Stimulated activated CD8-positive, alpha-beta memory T cell treated with anti-CD3 and anti-CD28 coated beads, Interleukin-2, amount 100 ng/mL, for 48 hours (primary cell): ENCODE data around the gene BICRA.
"Not testable (repeated sequence)": the region's sequence is repeated elsewhere in the genome, so short reads cannot be mapped to it uniquely, and the experiment has no call there.

ENCODE experiments used
- DNase-seq, 2 donors: peaks; one replicate each; pipeline ENCODE4 v3.0.0-alpha.2; 2020; ENCODE audit warnings: low read depth in 2 of 2

BICRA gene

GRCh38 chr19:47716270-47716937, 107.5 kb downstream of the BICRA start:
- no peak for DNase-seq

DNA sequence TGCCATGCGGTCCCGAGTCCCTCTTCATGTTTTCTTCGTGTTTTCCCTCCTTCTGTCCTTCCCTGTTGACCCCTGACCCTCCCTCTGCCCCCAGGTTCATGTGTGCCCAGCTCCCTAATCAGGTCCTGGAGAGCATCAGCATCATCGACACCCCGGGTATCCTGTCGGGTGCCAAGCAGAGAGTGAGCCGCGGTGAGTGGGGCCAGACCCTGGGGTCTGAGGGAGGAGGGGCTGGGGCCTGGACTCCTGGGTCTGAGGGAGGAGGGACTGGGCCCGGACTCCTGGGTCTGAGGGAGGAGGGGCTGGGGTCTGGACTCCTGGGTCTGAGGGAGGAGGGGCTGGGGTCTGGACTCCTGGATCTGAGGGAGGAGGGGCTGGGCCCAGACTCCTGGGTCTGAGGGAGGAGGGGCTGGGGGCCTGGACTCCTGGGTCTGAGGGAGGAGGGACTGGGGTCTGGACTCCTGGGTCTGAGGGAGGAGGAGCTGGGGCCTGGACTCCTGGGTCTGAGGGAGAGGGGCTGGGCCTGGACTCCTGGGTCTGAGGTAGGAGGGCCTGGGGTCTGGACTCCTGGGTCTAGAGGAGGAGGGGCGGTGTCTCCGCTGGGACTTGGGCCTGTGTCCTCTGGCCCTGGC, 109.6 kb downstream of the BICRA start:
- not testable (repeated sequence) for DNase-seq

- no peak for DNase-seq
Observed at GRCh38 chr19:47719047-47719859, 110.3 kb downstream of the BICRA start.

DNA sequence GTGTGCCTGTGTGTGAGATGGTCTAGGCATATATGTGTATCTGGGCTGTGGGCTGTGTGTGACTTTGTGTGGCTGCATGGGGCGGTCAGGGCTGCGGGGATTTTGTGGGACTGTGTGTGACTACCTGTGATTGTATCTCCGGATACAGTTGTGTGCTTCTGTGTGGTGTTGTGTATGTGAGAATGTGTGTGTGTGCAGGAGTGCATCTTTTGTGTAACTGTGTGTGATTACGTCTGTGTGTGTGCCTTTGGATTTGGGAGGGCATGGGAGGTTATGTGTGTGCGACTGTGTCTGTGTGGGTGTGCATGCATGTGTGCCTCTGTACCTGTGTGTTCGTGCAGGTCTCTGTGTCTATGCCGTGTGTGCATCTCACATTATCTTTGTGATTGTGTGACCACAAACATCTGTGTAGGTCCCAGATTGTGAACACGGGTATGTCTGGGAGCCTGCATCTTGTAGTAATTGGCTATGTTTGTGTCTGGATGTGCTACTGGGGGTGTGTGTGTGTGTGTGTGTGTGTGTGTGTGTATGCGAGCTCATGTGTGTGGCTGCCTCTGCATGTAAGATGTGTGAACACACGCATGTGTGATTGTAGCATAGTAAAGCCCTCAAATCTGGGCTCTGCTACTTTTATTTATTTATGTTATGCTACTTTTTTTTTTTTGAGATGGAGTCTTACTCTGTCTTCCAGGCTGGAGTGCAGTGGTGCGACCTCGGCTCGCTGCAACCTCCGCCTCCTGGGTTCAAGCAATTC, 111.9 kb downstream of the BICRA start:
- no peak for DNase-seq

DNA sequence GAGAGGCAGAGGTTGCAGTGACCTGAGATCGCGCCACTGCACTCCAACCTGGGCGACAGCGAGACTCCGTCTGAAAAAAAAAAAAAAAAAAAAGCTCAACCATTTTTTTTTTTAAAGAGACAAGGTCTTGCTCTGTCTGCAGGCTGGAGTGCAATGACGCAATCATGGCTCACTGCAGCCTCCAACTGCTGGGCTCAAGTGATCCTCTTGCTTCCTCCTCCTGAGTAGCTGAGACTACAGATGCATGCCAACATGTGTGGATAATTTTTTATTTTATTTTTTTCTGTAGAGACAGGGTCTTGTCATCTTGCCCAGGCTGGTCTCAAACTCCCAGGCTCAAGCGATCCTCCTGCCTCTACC, 114.6 kb downstream of the BICRA start:
- DNase-seq = no peak

DNA sequence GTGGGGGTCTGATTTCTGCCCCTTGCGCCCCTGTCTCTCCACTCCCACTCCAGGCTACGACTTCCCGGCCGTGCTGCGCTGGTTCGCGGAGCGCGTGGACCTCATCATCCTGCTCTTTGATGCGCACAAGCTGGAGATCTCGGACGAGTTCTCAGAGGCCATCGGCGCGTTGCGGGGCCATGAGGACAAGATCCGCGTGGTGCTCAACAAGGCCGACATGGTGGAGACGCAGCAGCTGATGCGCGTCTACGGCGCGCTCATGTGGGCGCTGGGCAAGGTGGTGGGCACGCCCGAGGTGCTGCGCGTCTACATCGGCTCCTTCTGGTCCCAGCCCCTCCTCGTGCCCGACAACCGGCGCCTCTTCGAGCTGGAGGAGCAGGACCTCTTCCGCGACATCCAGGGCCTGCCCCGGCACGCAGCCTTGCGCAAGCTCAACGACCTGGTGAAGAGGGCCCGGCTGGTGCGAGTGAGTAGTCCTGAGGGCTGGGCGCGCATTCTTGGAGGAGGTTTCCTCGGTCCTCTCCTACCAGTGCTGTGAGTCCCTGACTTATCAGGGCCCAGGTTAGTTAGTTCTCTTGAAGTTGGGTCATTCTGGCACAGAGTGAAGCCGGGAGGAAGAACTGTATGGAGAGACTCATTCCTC, 116.9 kb downstream of the BICRA start:
- no peak for DNase-seq

DNA sequence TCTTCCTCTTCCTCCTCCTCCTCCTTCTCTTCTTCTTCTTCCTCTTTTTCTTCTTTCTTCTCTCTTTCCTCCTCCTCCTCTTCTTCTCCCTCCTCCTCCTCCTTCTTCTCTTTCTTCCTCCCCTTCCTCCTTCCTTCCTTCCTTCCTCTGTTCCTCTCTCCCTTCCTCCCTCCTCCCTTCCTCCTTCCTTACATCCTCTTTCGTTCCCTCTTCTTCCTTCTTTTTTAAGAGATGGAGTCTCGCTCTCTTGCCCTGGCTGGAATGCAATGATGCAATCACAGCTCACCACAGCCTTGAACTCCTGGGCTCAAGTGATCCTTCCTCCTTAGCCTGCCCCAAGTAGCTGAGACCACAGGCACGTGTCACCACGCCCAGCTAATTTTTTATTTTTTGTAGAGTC, 117.5 kb downstream of the BICRA start:
- no peak for DNase-seq

- not testable (repeated sequence) for DNase-seq
Observed at GRCh38 chr19:47728295-47728694, 119.4 kb downstream of the BICRA start.

DNA sequence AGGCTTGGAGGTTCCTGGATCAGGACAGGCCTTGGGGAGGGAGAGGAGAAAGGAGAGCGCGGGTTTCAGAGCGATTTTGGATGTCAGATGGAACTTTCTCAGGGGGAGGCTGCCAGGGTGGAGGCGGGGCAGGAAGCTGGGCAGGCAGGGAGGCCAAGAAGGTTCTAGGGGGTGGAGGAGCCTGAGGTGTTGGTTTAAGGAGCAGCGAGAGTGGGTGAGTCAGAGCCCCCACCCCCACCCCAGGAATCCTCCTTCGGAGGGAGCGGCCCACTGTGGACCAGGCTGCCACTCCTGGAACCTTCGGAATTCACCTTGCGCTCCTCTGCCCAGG, 120.5 kb downstream of the BICRA start:
- no peak for DNase-seq

- DNase-seq = peak in 1 of 2 donors; percentile 61
Observed at GRCh38 chr19:47729799-47730520, 121.0 kb downstream of the BICRA start.

- no peak for DNase-seq
Observed at GRCh38 chr19:47730521-47730889, 121.6 kb downstream of the BICRA start.

- no peak for DNase-seq
Observed at GRCh38 chr19:47730910-47731309, 122.0 kb downstream of the BICRA start.

- no peak for DNase-seq
Observed at GRCh38 chr19:47735131-47735530, 126.2 kb downstream of the BICRA start.

DNA sequence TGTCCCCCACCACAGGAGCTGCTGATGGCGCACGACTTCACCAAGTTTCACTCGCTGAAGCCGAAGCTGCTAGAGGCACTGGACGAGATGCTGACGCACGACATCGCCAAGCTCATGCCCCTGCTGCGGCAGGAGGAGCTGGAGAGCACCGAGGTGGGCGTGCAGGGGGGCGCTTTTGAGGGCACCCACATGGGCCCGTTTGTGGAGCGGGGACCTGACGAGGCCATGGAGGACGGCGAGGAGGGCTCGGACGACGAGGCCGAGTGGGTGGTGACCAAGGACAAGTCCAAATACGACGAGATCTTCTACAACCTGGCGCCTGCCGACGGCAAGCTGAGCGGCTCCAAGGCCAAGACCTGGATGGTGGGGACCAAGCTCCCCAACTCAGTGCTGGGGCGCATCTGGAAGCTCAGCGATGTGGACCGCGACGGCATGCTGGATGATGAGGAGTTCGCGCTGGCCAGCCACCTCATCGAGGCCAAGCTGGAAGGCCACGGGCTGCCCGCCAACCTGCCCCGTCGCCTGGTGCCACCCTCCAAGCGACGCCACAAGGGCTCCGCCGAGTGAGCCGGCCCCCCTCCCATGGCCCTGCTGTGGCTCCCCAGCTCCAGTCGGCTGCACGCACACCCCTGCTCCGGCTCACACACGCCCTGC, 132.1 kb downstream of the BICRA start:
- no peak for DNase-seq

GRCh38 chr19:47741544-47742140, 132.7 kb downstream of the BICRA start:
- no peak for DNase-seq

- DNase-seq = no peak
Observed at GRCh38 chr19:47742634-47743033, 133.7 kb downstream of the BICRA start.

DNA sequence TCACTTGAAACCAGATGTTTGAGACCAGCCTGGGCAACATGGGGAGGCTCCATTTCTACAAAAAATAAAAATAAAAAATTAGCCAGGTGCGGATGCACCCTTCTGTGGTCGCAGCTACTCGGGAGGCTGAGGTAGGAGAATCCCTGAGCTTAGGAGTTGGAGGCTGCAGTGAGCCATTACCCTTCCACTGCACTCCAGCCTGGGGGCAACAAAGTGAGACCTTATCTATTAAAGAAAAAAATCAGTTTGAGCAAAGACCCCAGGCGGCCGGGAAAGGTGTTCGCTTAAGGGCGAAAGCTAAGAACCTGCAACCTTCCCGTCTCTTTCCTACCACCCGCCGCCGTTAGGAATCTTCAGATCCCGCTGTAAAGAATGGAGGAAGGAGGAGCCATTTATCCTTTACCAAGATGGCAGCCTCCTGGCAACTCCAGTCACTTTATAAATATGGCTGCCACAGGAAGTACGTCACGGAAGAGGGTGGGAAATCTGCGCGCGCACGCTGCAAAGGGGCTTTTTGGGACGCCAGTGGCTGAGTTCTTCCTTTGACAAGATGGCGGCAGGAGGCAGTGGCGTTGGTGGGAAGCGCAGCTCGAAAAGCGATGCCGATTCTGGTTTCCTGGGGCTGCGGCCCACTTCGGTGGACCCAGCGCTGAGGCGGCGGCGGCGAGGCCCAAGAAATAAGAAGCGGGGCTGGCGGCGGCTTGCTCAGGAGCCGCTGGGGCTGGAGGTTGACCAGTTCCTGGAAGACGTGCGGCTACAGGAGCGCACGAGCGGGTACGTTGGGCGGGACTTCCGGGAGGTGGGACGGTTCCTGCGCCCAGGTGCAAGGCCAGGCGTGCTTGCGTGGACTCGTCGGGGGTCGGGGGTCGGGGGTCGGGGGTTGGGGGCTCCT, 136.3 kb downstream of the BICRA start, which contains the start of gene NOP53:
TSS of gene NOP53 (plus strand) at position 537 of the 892 bp plus-strand sequence. CDS start at position 551, 14 bp downstream.
- DNase-seq = peak; percentile 91 to 94

- DNase-seq = not testable (repeated sequence)
Observed at GRCh38 chr19:47746129-47746528, 137.2 kb downstream of the BICRA start.

DNA sequence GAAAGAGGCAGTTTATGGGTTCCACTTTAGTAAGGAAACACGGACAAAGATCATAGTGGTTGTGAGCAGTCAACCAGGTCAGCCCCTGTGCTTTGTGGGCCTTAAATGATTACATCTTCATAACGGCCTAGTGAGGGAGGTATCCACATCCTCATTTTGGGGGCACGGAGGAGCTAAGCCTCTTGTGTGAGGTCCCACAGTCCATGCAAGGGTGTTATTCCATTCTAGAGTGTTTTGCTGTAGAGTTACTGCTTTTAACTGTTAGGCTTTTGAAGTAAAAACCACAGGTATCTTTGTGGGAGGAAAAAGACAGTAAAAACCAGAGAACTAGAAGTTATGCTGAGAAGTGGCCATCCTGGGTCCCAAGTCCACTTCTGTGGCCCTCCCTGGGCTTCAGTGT, 140.4 kb downstream of the BICRA start:
- DNase-seq = no peak
